Measurements from ENCODE around the gene CLPTM1L.
"Not testable (repeated sequence)": the region's sequence is repeated elsewhere in the genome, so short reads cannot be mapped to it uniquely, and the experiment has no call there.

Gene CLPTM1L

GRCh38 chr5:1294206-1294834, 50.6 kb downstream of the CLPTM1L start:
- TF ChIP-seq CTCF (IDR thresholded peaks at IDR 0.05; ENCODE audit: low read depth, low read length), result no peak
- peak overlapping the region; percentile 94 for H3K4me3 ChIP-seq (ENCODE audit: low read depth, low read length)

- peak overlapping the region; percentile 94 for H3K4me3 ChIP-seq (ENCODE audit: low read depth, low read length)
- TF ChIP-seq CTCF (IDR thresholded peaks at IDR 0.05; ENCODE audit: low read depth, low read length), result no peak
Observed at GRCh38 chr5:1293416-1294205, 51.3 kb downstream of the CLPTM1L start.

GRCh38 chr5:1292846-1293415, 52.0 kb downstream of the CLPTM1L start:
- peak overlapping the region; percentile 94 for H3K4me3 ChIP-seq (ENCODE audit: low read depth, low read length)
- no peak for TF ChIP-seq CTCF (IDR thresholded peaks at IDR 0.05; ENCODE audit: low read depth, low read length)

GRCh38 chr5:1292139-1292538, 52.8 kb downstream of the CLPTM1L start:
- TF ChIP-seq CTCF (IDR thresholded peaks at IDR 0.05; ENCODE audit: low read depth, low read length), result no peak

GRCh38 chr5:1291611-1292080, 53.3 kb downstream of the CLPTM1L start:
- no peak for TF ChIP-seq CTCF (IDR thresholded peaks at IDR 0.05; ENCODE audit: low read depth, low read length)
- no peak overlapping the region for H3K4me3 ChIP-seq (ENCODE audit: low read depth, low read length)

More at GRCh38 chr5:1292139-1292538, 52.8 kb downstream of the CLPTM1L start:
- no peak overlapping the region for H3K4me3 ChIP-seq (ENCODE audit: low read depth, low read length)

GRCh38 chr5:1290956-1291355, 53.9 kb downstream of the CLPTM1L start:
- H3K4me3 ChIP-seq (ENCODE audit: low read depth, low read length), result not testable (repeated sequence)

GRCh38 chr5:1289559-1289958, 55.3 kb downstream of the CLPTM1L start:
- H3K4me3 ChIP-seq (ENCODE audit: low read depth, low read length), result not testable (repeated sequence)

All from WI38 (cell line).